Measurements from ENCODE around the gene TSHZ2. TPM values are rescaled to one million over a fixed set of nuclear protein-coding genes. Genes with fewer than 3 reads are reported as not detected.

Gene TSHZ2
- total and polyA plus RNA-seq, 2 of the 4 experiments (the other 2 are of a cell fraction) = under 0.01 to 0.02 TPM

DNA sequence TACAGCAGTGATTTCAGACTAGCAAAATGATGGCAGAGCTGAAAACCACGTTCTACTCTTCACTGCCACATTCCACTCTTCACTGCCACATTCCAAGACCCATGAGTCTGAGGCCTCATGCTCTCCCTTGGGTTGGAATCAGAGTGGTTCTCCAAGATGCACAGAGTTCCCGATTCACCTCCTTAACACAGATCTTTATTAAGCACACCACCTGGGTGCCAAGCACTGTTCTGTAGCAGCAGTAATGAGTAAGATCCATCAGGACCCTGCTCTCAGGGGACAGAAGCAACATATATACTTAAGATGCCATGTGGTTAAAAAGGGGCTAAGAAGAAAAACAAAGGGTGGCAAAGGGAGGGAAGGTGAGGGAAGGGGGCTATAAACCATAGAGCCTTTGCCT lies 26.9 kb downstream of the TSHZ2 start:
- Histone ChIP-seq H3K27ac (ENCODE audit: insufficient read depth, low read length) (no peak overlapping the region), H3K4me1 (ENCODE audit: control insufficient read depth, insufficient read depth, low read length) (peaks cover 2% of the 10 kb centered on the region; the same call in 1 of the 2 replicates), H3K4me3 (ENCODE audit: insufficient read depth, low read depth, low read length) (no peak overlapping the region), H4K20me1 (ENCODE audit: insufficient read depth, low read length) (no peaks in the 10 kb centered on the region), H3K79me1 (ENCODE audit: low read depth in 1 of 2, low read length in 2 of 2) (no peaks in the 10 kb centered on the region), H4K8ac (ENCODE audit: low read depth in 2 of 2, low read length in 2 of 2) (no peak overlapping the region), H2BK15ac (ENCODE audit: low read depth, low read length) (no peak overlapping the region; the same call in 2 of the 3 replicates), H2AFZ (replicated peaks; ENCODE audit: low read length, poor library complexity) (no peak overlapping the region), H3K14ac (replicated peaks; ENCODE audit: low read depth, low read length) (no peak overlapping the region), H4K5ac (ENCODE audit: low read depth, low read length) (no peak overlapping the region), H3K9me1 (ENCODE audit: insufficient read depth, low read length) (no peaks in the 10 kb centered on the region), H3K23ac (ENCODE audit: low read depth, low read length) (no peak overlapping the region), H3K36me3 (ENCODE audit: control insufficient read depth, insufficient read depth, low read length) (no peaks in the 10 kb centered on the region), H3K9ac (ENCODE audit: low read depth, low read length) (no peak overlapping the region), H3K18ac (ENCODE audit: low read depth, low read length) (no peak overlapping the region), H3K9me3 (ENCODE audit: control insufficient read depth, insufficient read depth, low read length) (0 out of 2 replicates have a peak, but pooled peaks cover 2% of the 10 kb centered on the region), H3K56ac (ENCODE audit: extremely low read depth, insufficient read depth, low read length) (no peak overlapping the region), H2BK20ac (ENCODE audit: low read depth, low read length) (no peak overlapping the region), H3K4ac (ENCODE audit: low read depth, low read length) (no peak overlapping the region), H2BK120ac (ENCODE audit: low read depth, low read length) (no peak overlapping the region), H4K91ac (ENCODE audit: insufficient read depth, low read depth, low read length) (no peak overlapping the region), H3K4me2 (ENCODE audit: low read depth, low read length) (no peak overlapping the region), H3K27me3 (ENCODE audit: control insufficient read depth, insufficient read depth, low read length) (no peaks in the 10 kb centered on the region), H2AK5ac (ENCODE audit: low read depth, low read length) (no peak overlapping the region), H2BK5ac (ENCODE audit: low read depth, low read length, poor library complexity, severe bottlenecking) (no peak overlapping the region), H2AK9ac (replicated peaks; ENCODE audit: low read depth, low read length, poor library complexity) (no peak overlapping the region)
- no CpG with 5 or more reads among the region's 2 CpGs for WGBS, 2 experiments (ENCODE audit: extremely low coverage in 2 of 2, insufficient read length in 1 of 2)
- POLR2A ChIA-PET (ENCODE audit: unreplicated experiment) = no interaction called here
- dilution Hi-C loops (cut with HindIII; ENCODE audit: low sequenced_read_pairs, unreplicated experiment) = no loop called here
- in situ Hi-C loops (cut with MboI; ENCODE audit: low sequenced_read_pairs) = no loop called here
- CTCF ChIA-PET = no interaction called here
- no TSS peak for BruUV-seq (replicated peaks)
- intact Hi-C loops (cut with micrococcal nuclease) = no loop called here
- TF ChIP-seq POLR2A (IDR thresholded peaks at IDR 0.05; ENCODE audit: low read depth, low read length) (no peak), FOS (IDR thresholded peaks at IDR 0.05; ENCODE audit: low read depth, low read length) (no peak), CTCF (conservative IDR thresholded peaks at IDR 0.05; ENCODE audit: low read depth, low read length) (no peak), MAFK (IDR thresholded peaks at IDR 0.05; ENCODE audit: low read depth, low read length) (no peak), SMC3 (IDR thresholded peaks at IDR 0.05; ENCODE audit: low read depth, low read length) (no peak), CEBPB (IDR thresholded peaks at IDR 0.05; ENCODE audit: low read depth, low read length) (no peak), MAZ (IDR thresholded peaks at IDR 0.05; ENCODE audit: borderline replicate concordance, low read depth, low read length) (no peak), NFE2L2 (IDR thresholded peaks at IDR 0.05; ENCODE audit: low read depth, low read length) (no peak), CHD1 (IDR thresholded peaks at IDR 0.05; ENCODE audit: low read depth, low read length) (no peak), ELK1 (IDR thresholded peaks at IDR 0.05; ENCODE audit: borderline replicate concordance, low read depth, low read length) (no peak), RCOR1 (IDR thresholded peaks at IDR 0.05; ENCODE audit: insufficient replicate concordance, low read length) (no peak), RFX5 (IDR thresholded peaks at IDR 0.05; ENCODE audit: low read depth, low read length) (no peak), MXI1 (IDR thresholded peaks at IDR 0.05; ENCODE audit: borderline replicate concordance, low read depth, low read length) (no peak), RAD21 (IDR thresholded peaks at IDR 0.05; ENCODE audit: low read length) (no peak)
- TF ChIP-seq, protein P1, sequence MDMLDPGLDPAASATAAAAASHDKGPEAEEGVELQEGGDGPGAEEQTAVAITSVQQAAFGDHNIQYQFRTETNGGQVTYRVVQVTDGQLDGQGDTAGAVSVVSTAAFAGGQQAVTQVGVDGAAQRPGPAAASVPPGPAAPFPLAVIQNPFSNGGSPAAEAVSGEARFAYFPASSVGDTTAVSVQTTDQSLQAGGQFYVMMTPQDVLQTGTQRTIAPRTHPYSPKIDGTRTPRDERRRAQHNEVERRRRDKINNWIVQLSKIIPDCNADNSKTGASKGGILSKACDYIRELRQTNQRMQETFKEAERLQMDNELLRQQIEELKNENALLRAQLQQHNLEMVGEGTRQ (IDR thresholded peaks at IDR 0.05; ENCODE audit: low read depth, low read length) = no peak
- ATAC-seq (ENCODE audit: low read depth) (no peak), DNase-seq (no peak)

All from IMR-90 (cell line).